ENCODE results near the gene SBK2. TPM values are rescaled to one million over a fixed set of nuclear protein-coding genes. Genes with fewer than 3 reads are reported as not detected.
A peak's percentile ranks its signal among the peaks of the same experiment; 100 is the strongest.

SBK2 gene
- total RNA-seq, 1 experiment from 2014 or later = not detected

DNA sequence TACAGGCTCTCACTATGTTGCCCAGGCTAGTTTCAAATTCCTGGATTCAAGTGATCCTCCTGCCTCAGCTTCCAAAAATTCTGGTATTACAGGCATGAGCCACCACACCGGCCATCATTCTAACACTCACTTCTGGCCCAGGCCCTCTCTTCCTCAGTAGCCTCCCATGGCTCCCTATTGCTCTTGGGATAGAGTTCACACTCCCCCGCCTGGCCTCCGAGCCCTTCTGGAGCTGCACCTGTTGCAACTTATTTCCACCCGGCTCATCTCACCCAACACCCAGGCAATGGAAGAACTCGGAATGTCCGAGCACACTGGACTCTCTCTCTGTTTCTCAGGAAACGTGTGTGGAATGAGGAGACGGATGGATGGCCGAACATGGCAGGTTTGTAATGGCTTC, 17.4 kb upstream of the SBK2 start:
- no peak for DNase-seq (ENCODE audit: low spot score)

- DNase-seq (ENCODE audit: low spot score) = no peak
Measured at GRCh38 chr19:55553217-55554182, 16.6 kb upstream of the SBK2 start.

DNA sequence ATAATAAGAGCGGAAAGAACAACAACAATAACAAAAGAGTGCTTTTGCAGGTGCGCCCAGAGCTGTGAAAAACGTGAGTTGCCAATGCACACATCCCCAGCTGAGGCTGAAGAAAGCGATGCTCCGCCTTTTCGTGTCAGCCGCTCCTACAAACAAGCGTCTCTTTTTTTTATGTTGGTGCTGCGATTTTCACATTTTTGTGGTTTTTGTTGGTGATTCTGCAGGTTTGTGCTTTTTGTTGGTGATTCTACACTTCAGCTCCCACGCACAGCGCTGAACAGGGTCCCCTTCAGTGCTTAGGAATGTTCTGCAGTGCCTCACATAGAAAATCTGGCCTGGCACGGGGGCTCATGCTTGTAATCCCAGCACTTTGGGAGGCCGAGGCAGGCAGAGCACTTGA, 15.7 kb upstream of the SBK2 start:
- DNase-seq (ENCODE audit: low spot score) = peak; percentile 65

- DNase-seq (ENCODE audit: low spot score) = no peak
Measured at GRCh38 chr19:55552206-55552605, 15.3 kb upstream of the SBK2 start.

- no peak for DNase-seq (ENCODE audit: low spot score)
Measured at GRCh38 chr19:55550321-55550650, 13.4 kb upstream of the SBK2 start.

DNA sequence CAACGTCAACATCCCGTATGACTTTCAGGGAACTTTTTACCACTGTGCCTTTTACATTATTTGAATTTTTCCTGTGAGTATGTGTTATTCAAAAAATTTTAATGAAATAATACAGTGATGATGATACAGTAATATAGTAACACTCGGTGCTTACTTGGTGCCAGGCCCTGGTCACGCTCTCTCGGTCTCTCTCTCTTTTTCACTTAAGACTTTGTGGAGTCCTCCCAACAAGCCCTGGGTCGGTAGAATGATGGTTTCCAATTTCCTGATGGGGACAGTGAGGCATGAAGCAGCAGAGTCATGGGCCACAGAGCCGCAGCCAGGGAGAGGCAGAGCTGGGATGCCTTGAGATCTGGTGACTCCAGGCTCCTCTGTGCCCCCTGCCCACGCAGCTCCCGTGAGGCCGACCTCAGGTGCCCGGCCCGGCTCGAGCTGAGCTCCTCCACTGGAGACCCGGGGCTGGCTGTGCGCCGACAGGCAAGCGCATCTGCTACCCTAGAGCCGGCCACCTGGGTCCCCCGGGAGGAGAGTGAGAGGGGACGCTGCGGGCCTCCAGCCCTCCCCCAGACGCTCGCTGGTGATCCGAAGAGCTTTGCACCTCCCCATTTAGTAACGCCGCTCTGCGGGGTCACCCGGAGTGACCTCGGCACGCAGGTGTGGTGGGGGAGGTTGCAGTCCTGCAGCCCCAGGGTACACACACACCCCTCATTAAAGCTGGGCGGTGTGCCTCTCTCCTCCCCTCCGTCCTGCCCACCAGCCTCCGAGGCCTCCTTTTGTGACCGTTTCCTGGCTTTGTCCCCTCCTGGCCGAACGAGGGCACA, 12.8 kb upstream of the SBK2 start:
- peak; percentile 86 for DNase-seq (ENCODE audit: low spot score)

- peak; percentile 81 for DNase-seq (ENCODE audit: low spot score)
Measured at GRCh38 chr19:55546822-55547614, 10.1 kb upstream of the SBK2 start.

GRCh38 chr19:55546011-55546410, 9.1 kb upstream of the SBK2 start:
- no peak for DNase-seq (ENCODE audit: low spot score)

GRCh38 chr19:55545443-55545842, 8.5 kb upstream of the SBK2 start, which contains the start of gene SBK3:
Gene SBK3 (minus strand): TSS chr19:55545543. CDS start chr19:55545543, 0 bp downstream.
- no peak for DNase-seq (ENCODE audit: low spot score)

DNA sequence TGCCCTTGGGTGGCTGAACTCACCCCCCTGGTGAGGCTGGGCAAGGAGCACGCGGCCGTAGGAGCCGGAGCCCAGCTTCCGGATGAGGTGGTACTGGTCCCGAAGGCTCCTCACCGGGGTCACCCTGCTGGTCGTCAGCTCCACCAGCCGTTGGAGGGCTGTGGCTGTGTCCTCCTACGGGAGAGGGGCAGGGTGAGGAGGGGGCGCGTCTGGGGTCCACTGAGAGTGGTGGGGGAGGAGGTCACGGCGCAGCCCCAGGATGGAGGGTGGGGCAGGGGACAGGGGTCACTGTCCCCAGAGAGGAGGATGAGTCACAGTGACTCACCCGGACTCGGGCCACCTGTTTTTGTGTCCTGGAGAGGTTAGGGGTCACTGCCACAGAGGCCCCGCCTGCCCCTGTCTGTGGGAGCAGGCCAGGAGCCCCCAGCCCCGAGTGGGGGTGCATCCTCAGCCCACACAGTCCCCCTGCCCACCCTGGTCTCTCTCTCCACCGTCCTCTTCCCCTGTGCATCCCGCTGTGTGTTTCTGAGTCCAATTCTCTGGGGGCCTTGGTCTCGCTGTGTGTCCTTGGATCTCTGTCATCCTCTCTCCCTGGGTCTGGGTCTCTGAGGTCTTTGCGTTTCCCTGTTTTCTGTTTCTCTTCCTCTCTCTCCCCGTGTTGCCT, 8.0 kb upstream of the SBK2 start:
- peak; percentile 60 for DNase-seq (ENCODE audit: low spot score)

GRCh38 chr19:55544014-55544413, 7.1 kb upstream of the SBK2 start:
- no peak for DNase-seq (ENCODE audit: low spot score)

DNA sequence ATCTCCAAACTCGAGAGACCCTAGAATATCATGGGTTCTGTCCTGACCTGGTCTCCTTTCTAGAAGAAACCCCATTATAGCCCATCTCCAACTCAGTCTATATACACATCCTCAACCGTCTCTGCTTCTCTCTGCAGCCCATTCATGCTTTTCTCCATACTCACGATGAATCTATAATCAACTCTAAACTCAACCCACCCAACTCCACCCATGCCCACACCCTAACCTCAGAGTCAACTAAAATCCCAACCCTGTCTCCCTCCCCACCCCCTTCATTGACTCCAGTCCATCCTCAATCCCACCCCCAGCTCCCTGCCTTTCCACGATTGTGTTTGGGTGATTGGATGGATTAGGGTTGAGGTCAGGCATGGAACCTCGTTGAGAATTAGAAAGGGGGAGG, 6.6 kb upstream of the SBK2 start:
- no peak for DNase-seq (ENCODE audit: low spot score)

DNA sequence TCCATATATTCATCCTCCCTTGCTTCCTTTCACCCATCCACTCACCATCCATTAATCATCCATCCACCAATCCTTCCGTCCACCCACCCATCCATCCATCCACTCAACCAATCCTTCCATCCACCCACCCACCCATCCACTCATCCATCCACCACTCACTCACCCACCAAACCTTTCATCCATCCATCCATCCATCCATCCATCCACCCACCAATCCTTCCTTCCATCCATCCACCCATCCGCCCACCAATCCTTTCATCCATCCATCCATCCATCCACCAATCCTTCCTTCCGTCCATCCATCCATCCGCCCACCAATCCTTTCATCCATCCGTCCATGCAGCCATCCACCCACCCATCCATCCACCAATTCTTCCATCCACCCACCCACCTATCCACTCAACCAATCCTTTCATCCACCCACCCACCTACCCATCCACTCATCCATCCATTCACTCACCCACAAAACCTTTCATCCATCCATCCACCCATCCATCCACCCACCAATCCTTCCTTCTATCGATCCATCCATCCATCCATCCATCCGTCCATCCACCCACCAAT, 5.4 kb upstream of the SBK2 start:
- no peak for DNase-seq (ENCODE audit: low spot score)

GRCh38 chr19:55541091-55541490, 4.2 kb upstream of the SBK2 start:
- no peak for DNase-seq (ENCODE audit: low spot score)

GRCh38 chr19:55540619-55541018, 3.7 kb upstream of the SBK2 start:
- no peak for DNase-seq (ENCODE audit: low spot score)

DNA sequence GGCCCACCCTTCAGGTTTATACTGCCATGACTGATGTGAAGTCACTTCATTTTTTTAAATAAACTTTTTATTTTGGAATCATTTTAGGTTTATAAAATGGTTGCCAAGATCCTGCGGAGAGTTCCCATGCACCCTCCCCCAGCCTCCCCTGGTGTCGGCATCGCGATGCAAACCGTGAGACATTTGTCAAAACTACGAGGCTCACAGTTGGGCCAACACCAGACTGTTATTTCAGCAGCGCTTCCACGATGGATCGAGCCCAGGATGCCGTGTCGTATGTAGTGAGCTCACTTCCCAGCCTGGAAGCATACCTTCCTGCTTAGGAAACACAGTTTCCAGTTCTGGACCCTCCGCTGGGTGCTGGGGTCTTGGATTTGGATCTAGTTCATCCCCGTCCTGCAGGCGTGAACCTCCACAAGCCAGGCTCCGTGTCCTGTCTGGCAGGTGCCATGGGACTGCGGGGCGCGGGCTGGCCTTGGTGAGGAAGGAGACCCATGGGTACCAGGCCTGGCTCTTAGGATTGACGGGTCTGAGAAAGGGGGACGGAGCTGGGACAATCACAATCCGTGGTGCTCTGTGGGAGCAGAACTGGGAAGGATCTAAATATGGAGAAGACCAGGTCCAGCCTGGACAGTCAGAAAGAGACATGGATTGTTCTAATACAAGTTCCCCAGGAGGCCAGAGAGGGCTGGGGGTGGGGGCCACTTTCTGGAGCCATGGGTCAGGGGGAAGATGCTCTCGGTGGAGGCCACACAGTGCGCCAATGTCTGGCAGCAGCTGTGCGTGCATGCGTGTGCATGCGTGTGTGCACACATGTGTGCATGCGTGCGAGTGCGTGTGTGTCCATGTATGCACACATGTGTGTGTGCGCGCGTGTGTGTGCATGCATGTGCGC, 2.4 kb upstream of the SBK2 start:
- no peak for DNase-seq (ENCODE audit: low spot score)

DNA sequence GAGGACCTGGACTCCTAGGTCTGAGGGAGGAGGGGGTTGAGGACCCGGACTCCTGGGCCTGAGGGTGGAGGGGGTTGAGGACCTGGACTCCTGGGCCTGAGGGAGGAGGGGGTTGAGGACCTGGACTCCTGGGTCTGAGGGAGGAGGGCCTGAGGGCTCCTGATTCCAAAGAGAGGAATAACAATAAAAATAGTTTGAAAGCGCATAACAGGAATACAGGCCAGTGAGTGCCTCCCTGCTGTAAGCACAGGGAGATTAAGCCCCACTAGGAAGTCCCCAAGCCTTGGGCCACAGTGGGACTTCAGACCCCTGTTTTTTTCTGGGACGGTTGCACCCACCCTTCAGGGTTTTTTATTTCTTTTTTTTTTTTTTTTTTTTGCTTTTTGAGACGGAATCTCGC, 1.2 kb upstream of the SBK2 start:
- DNase-seq (ENCODE audit: low spot score) = no peak

- DNase-seq (ENCODE audit: low spot score) = peak; percentile 40
Measured at GRCh38 chr19:55537741-55538111, 793 bp upstream of the SBK2 start.

GRCh38 chr19:55536366-55536765, 567 bp downstream of the SBK2 start:
- DNase-seq (ENCODE audit: low spot score) = no peak

- no peak for DNase-seq (ENCODE audit: low spot score)
Measured at GRCh38 chr19:55535965-55536350, 975 bp downstream of the SBK2 start.
